HG03097 (cell line): ENCODE data around the gene AHI1.

Experiments
- ATAC-seq: cut with Tn5 transposase; IDR thresholded peaks from one replicate; pipeline ENCODE4 v1.9.1; 2021; ENCODE audit not compliant: unreplicated experiment, low FRiP score

The AHI1 gene

GRCh38 chr6:135497412-135498184 is at the start of gene AHI1:
Gene AHI1 (minus strand): TSS chr6:135497740. CDS start chr6:135492237, 5,503 bp downstream.
- ATAC-seq: peak; percentile 93

DNA sequence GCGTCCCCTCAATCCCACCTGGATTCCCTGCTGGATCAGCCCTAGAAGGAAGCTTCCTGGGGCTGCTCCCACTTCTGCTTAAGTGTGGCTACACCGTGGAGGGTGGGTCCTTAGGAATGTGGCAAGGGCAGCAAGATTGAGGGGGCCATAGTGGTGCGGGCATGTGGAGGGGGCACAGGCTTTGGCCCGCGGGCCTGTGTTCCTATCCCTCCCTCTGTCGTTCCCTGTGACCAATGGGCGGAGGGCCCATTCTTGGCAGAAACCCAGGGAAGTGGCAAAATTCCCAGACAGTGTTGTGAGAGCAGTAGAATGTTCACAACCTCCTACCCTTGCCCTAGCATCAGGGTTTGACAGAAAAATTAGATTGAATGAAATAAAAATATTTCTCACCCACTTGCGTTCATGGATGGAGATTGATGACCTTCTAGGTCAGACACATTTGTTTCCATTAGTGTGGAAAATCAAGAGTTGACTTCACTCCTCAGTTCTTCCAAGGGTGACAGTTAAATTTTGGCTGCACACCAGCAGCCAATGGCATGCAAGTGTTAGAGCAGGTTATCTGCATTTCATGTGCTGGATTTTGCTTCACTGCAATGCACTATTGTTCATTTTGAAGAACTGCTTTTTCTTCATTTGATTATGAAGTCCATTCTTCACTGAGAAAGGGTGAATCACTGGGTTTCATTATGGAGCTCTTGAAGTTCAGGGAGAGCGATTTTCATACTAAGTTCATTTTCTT is 49.3 kb upstream of the AHI1 start:
- no peak for ATAC-seq

- no peak for ATAC-seq
These were observed 48.7 kb upstream of the AHI1 start for GRCh38 chr6:135546206-135546605.

DNA sequence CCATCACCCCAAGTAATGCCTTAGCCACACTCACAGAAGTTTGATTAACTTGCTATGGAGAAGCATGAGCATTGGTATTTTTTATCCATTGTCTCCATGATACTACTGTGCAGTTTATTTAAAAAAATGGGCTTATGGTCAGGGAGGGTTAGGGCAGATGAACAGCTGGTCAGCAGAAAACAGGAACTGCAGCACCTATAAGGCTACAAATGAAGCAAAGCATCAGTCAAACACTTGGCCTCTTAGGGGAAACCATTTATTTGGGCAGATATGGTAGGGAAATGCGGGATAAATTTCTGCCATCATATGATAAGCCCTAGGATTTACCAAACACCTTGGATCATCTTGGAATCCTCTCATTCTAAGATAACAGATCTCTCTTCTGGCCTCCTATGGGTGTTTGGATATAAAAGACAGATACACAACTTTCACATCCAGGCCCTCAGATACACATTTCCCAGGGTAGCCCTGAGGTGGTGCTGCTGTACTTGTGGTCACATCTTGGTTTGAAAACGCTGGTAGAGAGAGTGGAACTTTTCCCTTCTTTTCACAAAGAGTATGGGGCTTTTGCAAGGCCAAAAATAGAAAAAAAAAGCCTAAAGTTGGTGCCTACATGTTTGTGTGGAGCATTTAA is 42.8 kb upstream of the AHI1 start:
- ATAC-seq: no peak

DNA sequence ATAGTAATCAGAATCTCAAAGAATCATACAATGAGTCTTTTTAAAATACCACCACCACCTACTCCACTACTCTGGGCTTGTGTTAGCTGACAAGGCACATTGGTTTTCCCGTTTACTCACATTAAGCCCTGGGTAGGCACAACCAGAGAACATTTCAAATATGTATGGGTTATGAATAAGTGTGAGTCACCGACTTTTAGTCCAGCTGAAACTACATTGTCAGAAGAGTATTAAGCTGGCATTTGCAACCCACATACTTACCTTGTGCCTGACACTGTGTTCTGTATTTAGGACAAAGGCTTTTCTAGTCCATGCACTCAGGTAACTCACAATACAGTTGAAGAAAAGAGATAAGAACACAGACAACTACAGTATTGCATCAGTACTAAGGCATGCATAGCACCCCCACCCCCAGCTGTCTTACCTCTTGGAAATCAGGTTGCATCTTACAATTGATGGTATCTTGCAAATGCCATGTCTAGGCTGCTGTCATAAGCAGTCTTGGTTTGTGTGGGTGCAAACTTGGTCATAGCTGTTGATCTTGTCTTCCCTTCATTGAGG is 40.3 kb upstream of the AHI1 start:
- no peak for ATAC-seq

- ATAC-seq: no peak
These were observed 38.5 kb upstream of the AHI1 start for GRCh38 chr6:135535989-135536414.

DNA sequence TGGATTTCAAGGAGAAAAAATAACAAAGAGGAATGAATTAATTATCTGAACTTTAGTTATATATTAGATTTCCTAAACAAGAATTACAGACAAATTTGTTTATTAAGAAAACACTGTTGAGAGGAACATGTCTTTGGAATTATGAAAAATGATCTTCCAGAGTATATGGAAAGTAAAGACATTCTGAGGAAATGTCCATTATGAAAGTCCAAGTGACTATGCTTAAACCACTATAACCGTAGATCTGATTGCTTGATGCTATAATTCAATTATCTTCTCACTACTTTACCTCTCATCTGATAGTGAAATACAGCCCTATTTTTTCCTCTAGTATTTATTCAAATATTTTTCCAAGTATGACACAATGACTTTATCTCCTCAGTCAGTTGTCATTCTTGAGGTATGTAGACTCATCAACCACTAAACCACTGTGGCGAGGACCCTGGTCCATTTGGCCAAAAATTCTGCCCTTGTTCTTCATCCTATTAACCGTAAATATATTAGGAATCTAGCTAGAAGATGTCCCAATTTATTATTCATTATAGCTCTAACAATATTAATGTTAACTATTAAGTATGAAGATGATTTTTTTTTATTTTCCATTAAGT is 37.3 kb upstream of the AHI1 start:
- ATAC-seq: no peak

DNA sequence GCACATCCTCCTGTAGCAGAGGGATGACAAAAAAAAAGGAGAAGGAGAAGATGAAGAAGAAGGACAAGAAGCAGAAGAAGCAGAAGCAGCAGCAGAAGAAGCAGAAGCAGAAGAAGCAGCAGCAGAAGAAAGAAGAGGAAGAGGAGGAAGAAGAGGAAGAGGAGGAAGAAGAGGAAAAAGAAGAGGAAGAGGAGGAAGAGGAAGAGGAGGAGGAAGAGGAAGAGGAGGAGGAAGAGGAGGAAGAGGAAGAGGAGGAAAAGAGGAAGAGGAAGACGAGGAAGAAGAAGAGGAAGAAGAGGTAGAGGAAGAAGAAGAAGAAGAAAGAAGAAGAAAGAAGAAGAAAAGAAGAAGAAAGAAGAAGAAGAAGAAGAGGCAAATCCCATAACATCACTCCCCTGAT is 35.0 kb upstream of the AHI1 start:
- ATAC-seq: no peak

- no peak for ATAC-seq
These were observed 34.5 kb upstream of the AHI1 start for GRCh38 chr6:135531954-135532490.

DNA sequence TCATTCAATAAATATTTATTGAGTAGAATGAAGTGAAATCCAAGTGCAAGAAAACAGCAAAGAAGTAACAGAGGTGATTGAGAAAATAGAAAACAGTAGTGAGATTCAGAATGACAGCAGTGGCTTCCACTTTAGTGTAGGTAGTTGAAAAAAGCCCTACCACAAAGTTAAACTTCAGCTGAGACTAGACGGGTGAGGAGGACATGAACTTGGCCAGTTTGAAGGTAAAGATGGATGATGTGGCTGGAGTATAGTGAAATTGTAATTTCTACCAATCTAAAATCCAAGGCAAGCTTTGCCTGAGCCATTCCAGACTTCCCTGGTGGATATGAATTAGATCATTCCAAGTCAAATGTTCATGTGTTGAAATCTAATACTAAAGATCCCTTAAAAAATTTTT is 32.6 kb upstream of the AHI1 start:
- no peak for ATAC-seq

DNA sequence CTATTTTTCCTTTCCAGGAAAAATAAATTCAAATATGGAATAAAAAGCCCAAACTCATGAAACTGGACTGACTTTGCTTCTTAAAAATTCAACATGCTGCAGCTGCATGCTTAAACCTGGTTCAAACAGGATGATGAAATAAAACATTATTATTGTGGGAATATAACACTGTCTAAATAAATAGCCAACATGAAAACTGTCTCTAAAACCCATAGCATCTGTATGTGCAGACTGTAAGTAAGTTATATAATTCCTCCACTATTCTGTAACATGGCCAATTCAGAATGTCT is 30.4 kb upstream of the AHI1 start:
- no peak for ATAC-seq

DNA sequence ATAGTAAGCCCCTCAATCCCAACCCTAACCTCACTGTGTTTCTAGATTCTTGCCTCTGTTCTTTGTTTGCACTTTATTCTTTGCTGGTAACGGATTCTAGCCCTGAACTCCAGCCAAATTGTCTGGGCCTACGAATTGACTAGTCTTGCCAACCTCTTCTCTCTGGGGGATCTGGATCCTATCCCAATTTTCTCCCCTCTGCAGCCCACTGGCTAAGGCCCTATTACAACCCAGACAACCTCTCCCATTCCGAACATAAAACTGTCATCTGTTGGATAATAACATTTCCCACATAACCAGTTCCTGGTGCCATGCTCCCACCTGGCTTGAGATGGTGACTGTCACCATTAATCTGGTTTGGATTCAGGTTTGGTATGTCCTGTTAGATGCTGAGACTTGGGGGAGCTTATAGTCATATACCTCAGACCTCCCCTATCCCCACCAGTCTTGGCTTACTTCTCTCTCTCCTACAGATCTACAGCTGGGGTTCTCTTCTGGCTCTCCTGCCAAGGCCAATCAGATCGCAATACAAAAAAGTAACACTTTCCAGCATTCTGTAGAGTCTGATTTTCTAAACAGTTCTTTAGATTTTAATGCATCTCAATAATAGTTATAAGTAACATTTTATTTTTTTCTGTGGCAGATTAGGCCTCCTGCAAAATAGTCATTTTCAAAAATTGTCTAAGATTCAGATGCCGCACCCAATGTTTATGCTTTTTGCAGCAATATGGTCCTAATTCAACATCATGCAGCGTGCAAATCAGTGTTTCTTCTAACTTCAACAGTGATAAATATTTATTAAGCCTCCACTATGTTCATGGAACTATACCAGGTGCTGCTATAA is 29.8 kb upstream of the AHI1 start:
- ATAC-seq: no peak

- no peak for ATAC-seq
These were observed 28.1 kb upstream of the AHI1 start for GRCh38 chr6:135525594-135525993.

DNA sequence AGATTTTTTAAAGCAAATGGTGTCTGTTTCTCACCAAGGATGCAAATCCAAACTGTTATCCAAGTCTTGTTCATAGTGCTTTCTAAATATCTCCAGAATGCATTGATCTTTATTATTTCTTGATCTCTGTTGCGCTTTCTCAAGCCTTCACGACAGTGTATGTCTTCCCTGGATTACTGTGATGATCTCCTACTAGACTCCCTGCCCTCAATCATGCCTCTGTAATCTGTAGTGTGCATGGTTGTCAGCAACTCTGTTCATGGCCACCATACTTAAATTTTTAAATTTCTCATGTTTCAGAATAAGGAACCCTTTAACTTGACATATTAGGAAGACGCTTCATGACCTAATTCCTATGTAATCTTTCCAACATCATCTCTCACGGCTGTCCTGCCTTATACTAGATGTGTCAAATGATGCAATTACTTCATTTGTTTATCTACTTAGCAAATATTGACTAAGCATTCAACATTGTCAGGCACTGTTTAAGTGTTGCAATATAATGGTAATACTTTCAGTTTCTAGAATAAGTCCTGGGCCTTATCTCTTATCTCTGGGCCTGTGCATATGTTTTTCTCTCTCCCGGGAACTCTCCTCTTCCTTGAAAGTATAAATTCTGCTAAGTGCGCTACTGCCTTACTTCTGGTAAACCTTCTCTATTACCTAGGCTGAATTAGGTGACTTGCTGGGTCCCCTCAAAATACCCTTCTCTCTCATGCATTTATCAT is 25.6 kb upstream of the AHI1 start:
- ATAC-seq: no peak

DNA sequence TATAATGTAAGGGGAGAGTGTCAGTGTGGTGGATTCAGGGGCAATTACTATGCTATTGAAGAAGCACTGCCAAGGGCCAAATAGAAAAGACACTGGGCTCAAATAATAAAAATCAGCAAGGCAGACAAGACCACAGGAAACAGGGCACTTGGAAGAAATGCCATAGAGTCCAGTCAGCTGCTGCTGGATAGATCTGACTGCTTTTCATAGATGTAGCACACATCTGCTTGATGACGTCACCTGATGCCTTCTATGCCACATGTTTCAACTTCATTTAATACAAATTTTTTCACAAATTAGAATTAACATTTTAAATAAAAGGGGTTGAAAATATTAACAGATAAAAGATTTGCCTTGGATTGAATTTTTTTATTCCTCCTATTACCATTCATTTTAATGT is 23.9 kb upstream of the AHI1 start:
- no peak for ATAC-seq

DNA sequence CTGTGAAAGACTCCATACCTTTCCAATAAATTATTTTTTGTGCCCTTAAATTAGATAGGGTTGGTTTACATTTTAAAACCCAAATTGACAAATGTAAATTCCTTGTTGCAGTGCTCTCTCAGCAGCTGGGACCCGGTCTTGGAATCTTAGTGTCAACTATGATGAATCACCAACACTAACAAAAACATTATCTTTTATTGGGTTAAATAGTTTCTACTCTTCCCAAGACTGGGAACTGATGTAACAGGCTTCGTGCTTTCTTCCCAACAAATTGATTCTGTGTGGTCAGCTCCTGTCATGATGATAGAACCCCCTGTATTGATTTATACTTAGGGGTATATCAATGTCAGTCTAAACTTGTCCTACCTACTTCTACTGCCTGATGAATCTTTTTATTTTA is 23.2 kb upstream of the AHI1 start:
- ATAC-seq: no peak

GRCh38 chr6:135519348-135519747 is 21.8 kb upstream of the AHI1 start:
- ATAC-seq: no peak

- ATAC-seq: no peak
These were observed 20.0 kb upstream of the AHI1 start for GRCh38 chr6:135517527-135517926.

DNA sequence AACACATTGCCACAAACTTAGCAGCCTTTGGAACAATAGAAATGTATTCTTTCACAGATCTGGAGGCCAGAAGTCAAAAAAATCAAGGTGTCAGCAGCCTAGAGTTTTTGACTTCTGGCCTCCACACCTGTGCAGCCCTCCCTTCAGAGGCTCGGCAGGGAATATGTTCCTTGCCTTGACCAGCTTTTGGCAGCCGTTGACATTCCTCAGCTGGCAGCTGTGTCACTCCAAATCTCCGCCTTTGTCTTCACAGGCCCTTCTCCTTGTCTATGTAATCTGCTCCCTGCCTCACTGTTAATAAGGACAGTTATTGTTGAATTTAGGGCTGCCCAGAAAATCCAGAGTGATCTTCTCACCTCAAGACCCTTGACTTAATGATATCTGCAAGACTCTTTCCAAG is 17.2 kb upstream of the AHI1 start:
- ATAC-seq: no peak
